Vagina (tissue), 2 donors: ENCODE data around the gene ZPBP2. TPM values are rescaled to one million over a fixed set of nuclear protein-coding genes. Genes with fewer than 3 reads are reported as not detected.

Source experiments
- DNase-seq, 2 donors: peaks; one replicate each; pipeline ENCODE4 v3.0.0-alpha.2; 2017; ENCODE audit errors: extremely low spot score in 2 of 2
- H3K27ac ChIP-seq: fragments of 200-600 bp; sonication (generic); one replicate; pipeline ENCODE4 v1.5.1; 2019
- H3K27me3 ChIP-seq: fragments of 200-600 bp; sonication (generic); one replicate; pipeline ENCODE4 v1.5.1; 2019
- H3K36me3 ChIP-seq, 2 donors: fragments of 200-600 bp; sonication (generic); one replicate each; pipeline ENCODE4 v1.5.1; 2017 to 2019
- H3K4me1 ChIP-seq: fragments of 200-600 bp; sonication (generic); one replicate; pipeline ENCODE4 v1.5.1; 2019
- H3K4me3 ChIP-seq, 2 donors: fragments of 200-600 bp; sonication (generic); 1 replicate in 1 of 2; 2 replicates in 1 of 2; pipeline ENCODE4 v1.5.1; 2016 to 2019
- H3K9me3 ChIP-seq: fragments of 200-600 bp; sonication (generic); one replicate; pipeline ENCODE4 v1.5.1; 2019
- POLR2A ChIP-seq, 2 donors: fragments of 450-650 bp; IDR thresholded peaks; one replicate each; pipeline ENCODE4 v1.6.1; 2017; ENCODE audit warnings: antibody characterized with exemption in 2 of 2, mild to moderate bottlenecking in 2 of 2, moderate library complexity in 2 of 2
- intact Hi-C: fragments of 100-400 bp; cut with DNase I; formaldehyde crosslinking; loops from one replicate; pipeline ENCODE4 v1.15.1; 2023
- small RNA-seq: library from RNA; depleted of rRNA; stranded (forward); fragments of <200 nt; gene quantifications from one replicate; pipeline ENCODE3, GENCODE V24; 2016
- total RNA-seq: library from RNA; depleted of rRNA; stranded (reverse); fragments of >200 nt; gene quantifications from one replicate; pipeline ENCODE4 v1.2.3, GENCODE V29; 2016

The ZPBP2 gene
- total RNA-seq, 1 donor from 2014 or later: not detected

DNA sequence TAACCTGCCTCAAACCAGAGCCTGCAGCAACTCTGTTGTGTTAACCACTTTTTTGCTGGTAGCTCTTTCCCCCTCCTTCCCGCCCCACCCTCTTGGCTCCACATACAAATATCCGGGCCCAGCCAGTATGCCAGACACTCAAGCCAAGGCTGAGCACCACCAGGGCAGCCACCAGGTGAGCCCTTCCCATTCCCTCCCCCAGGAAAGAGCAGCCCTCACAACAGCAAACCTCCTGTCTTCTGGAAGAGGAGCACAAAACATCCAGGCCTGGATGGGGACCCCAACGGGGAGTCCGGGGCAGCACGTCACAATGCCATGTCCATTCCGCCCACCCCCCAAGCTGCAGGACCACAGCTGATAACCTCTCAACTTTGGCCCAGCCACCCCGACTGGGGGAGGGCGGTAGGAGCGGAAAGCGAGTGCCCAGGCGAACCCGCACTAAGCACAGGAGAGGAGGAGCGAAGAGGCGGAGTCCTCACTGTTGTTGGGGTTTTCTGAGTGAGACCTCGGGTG is 58.6 kb downstream of the ZPBP2 start:
- intact Hi-C loops: no loop called here
- Histone ChIP-seq H3K4me1 (peaks cover 47% of the 10 kb centered on the region), H3K36me3 (peaks cover 0 to 22% of the 10 kb centered on the region in 2 donors), H3K4me3 (peak overlapping the region; percentile 89 to 91), H3K9me3 (no peaks in the 10 kb centered on the region), H3K27ac (peak overlapping the region; percentile 92), H3K27me3 (no peaks in the 10 kb centered on the region)
- DNase-seq: no peak
- no peak for TF ChIP-seq POLR2A (IDR thresholded peaks at IDR 0.05)

Small RNA genes within 50 kb of the gene (small RNA-seq; reads per million reads assigned to genes)
- gene AC090844.1: not detected

Other genes starting within 250 kb of the ZPBP2 start
- gene PPP1R1B, start 241.2 kb upstream of the ZPBP2 start, total RNA-seq: 9.3 TPM
- 148 TPM for gene STARD3, start 231.1 kb upstream of the ZPBP2 start, total RNA-seq
- gene TCAP, start 202.9 kb upstream of the ZPBP2 start, total RNA-seq: 0.49 TPM
- 5.6 TPM for gene PNMT, start 199.7 kb upstream of the ZPBP2 start, total RNA-seq
- gene PGAP3, start 180.1 kb upstream of the ZPBP2 start, total RNA-seq: 17.7 TPM
- 52.1 TPM for gene ERBB2, start 168.1 kb upstream of the ZPBP2 start, total RNA-seq
- 74.2 TPM for gene MIEN1, start 137.7 kb upstream of the ZPBP2 start, total RNA-seq
- gene GRB7, start 130.3 kb upstream of the ZPBP2 start, total RNA-seq: 23.6 TPM
- 5.9 TPM for gene IKZF3, start 3.9 kb upstream of the ZPBP2 start, total RNA-seq
- gene GSDMB, start 50.4 kb downstream of the ZPBP2 start, total RNA-seq: 10.8 TPM
- gene ORMDL3, start 59.4 kb downstream of the ZPBP2 start, total RNA-seq: 42.7 TPM
- not detected for gene LRRC3C, start 59.5 kb downstream of the ZPBP2 start, total RNA-seq
- gene GSDMA, start 94.8 kb downstream of the ZPBP2 start, total RNA-seq: 0.74 TPM
- 95.0 TPM for gene PSMD3, start 112.6 kb downstream of the ZPBP2 start, total RNA-seq
- gene CSF3, start 147.2 kb downstream of the ZPBP2 start, total RNA-seq: 25.3 TPM
- gene MED24, start 186.2 kb downstream of the ZPBP2 start, total RNA-seq: 106 TPM
- gene THRA, start 194.8 kb downstream of the ZPBP2 start, total RNA-seq: 40.3 TPM
- gene NR1D1, start 232.4 kb downstream of the ZPBP2 start, total RNA-seq: 15.0 TPM